ENCODE results near the gene KIAA0232.
A peak's percentile ranks its signal among the peaks of the same experiment; 100 is the strongest.

KIAA0232 gene

DNA sequence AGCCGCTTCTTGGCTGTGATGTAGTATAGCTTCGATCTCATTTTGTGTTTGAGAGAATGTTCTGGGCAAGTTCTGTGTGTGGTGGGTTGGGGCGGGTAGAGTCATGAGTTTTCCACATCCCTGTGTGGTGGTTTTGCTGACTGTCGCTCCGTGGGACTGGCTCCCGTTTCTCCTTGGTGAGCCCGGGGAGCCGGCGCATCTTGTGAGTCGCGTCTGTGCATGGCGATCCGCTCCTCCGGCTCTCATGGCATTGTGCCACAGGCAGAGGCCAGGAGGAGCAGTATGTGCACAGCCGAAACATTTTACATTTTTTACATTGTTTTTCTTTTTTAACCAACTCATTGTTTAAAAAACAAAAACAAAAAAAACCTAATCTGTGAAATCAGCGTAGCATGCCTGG is 99.4 kb downstream of the KIAA0232 start:
- no peak for TF ChIP-seq EZH2phosphoT487 (conservative IDR thresholded peaks at IDR 0.05; ENCODE audit: low read length)
- TF ChIP-seq, protein P1, sequence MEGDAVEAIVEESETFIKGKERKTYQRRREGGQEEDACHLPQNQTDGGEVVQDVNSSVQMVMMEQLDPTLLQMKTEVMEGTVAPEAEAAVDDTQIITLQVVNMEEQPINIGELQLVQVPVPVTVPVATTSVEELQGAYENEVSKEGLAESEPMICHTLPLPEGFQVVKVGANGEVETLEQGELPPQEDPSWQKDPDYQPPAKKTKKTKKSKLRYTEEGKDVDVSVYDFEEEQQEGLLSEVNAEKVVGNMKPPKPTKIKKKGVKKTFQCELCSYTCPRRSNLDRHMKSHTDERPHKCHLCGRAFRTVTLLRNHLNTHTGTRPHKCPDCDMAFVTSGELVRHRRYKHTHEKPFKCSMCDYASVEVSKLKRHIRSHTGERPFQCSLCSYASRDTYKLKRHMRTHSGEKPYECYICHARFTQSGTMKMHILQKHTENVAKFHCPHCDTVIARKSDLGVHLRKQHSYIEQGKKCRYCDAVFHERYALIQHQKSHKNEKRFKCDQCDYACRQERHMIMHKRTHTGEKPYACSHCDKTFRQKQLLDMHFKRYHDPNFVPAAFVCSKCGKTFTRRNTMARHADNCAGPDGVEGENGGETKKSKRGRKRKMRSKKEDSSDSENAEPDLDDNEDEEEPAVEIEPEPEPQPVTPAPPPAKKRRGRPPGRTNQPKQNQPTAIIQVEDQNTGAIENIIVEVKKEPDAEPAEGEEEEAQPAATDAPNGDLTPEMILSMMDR (IDR thresholded peaks at IDR 0.05; ENCODE audit: insufficient read depth, low read length, poor library complexity, severe bottlenecking), result no peak
- Histone ChIP-seq H2AFZ (ENCODE audit: low read depth, low read length, severe bottlenecking) (no peak overlapping the region), H3K9ac (ENCODE audit: low read length) (no peak overlapping the region), H3K4me2 (ENCODE audit: low read depth, low read length, poor library complexity, severe bottlenecking) (no peak overlapping the region), H3K36me3 (ENCODE audit: low read length) (no peaks in the 10 kb centered on the region), H3K9me2 (replicated peaks; ENCODE audit: insufficient read depth, low read length) (no peaks in the 10 kb centered on the region), H3K4me3 (ENCODE audit: insufficient read depth, low read length, poor library complexity, severe bottlenecking) (no peak overlapping the region), H3K79me2 (ENCODE audit: insufficient read depth, low read length) (no peaks in the 10 kb centered on the region), H3K27me3 (ENCODE audit: low read length) (no peaks in the 10 kb centered on the region), H4K20me1 (ENCODE audit: low read depth, low read length) (no peaks in the 10 kb centered on the region), H3K9me3 (ENCODE audit: insufficient read depth, low read length) (no peaks in the 10 kb centered on the region), H3K27ac (ENCODE audit: low read depth, low read length) (no peak overlapping the region), H3F3A (ENCODE audit: insufficient read depth) (no peaks in the 10 kb centered on the region)

DNA sequence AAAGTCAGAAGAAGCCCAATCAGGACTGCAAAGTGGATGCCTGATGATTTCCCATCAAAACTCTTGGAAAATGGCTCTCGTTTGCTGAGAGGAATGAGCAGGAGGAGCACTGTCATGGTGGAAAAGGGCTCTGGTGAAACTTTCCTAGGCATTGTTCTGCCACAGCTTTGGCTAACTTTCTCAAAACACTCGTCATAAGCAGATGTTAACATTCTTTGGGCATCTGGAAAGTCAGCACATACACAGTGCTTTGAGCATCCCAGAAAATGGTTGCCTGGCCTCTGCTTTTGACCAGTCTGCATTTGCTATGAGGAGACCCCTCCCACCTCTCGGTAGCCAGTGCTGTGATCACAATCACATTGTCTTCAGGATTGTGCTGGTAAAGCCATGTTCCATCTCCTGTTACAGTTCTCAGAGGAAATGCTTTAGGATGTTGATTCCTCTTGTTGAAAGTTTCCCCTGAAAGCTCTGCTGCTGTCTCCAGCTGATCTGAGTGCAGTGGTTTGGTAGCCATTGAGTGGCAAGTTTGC is 101.9 kb downstream of the KIAA0232 start:
- H3K9ac ChIP-seq (ENCODE audit: low read length), result no peak overlapping the region
- no peak overlapping the region for H3K4me2 ChIP-seq (ENCODE audit: low read depth, low read length, poor library complexity, severe bottlenecking)
- H3K9me2 ChIP-seq (replicated peaks; ENCODE audit: insufficient read depth, low read length), result no peaks in the 10 kb centered on the region
- TF ChIP-seq, protein P1 (IDR thresholded peaks at IDR 0.05; ENCODE audit: insufficient read depth, low read length, poor library complexity, severe bottlenecking), result no peak
- TF ChIP-seq EZH2phosphoT487 (conservative IDR thresholded peaks at IDR 0.05; ENCODE audit: low read length), result no peak
- H3K27ac ChIP-seq (ENCODE audit: low read depth, low read length), result no peak overlapping the region
- no peak overlapping the region for H2AFZ ChIP-seq (ENCODE audit: low read depth, low read length, severe bottlenecking)
- H3K36me3 ChIP-seq (ENCODE audit: low read length), result no peaks in the 10 kb centered on the region
- H3F3A ChIP-seq (ENCODE audit: insufficient read depth), result no peaks in the 10 kb centered on the region
- H4K20me1 ChIP-seq (ENCODE audit: low read depth, low read length), result no peaks in the 10 kb centered on the region
- no peaks in the 10 kb centered on the region for H3K9me3 ChIP-seq (ENCODE audit: insufficient read depth, low read length)
- no peak overlapping the region for H3K4me3 ChIP-seq (ENCODE audit: insufficient read depth, low read length, poor library complexity, severe bottlenecking)
- H3K79me2 ChIP-seq (ENCODE audit: insufficient read depth, low read length), result no peaks in the 10 kb centered on the region
- no peaks in the 10 kb centered on the region for H3K27me3 ChIP-seq (ENCODE audit: low read length)

DNA sequence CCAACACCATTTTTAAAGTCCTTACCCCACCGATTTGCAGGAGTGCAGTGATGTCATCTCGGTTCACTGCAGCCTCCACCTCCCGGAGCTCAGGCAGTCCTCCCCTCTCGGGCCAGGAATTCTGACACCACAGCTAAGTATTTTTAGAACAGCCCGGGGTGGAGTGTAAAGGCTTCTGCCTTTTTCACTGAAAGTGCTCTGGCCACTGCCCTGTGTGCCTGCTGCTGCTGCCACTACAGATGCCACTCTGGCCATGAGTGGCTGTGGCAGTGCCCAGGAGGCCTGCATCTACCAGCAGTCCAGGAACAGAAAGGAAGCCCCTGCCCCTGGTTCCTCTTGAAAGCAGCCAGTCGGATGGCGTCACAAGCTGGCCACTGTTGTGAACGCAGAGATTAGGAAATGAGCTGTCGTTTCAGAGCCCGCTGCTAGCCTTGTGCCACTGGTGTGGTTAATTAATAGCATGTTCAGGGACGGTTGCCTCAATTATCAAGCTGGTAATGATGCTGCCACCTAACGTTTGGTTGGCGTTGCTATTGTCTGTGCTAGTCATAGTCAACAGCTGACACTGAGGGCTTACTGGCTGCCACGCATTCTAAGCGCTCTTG is 103.5 kb downstream of the KIAA0232 start:
- no peaks in the 10 kb centered on the region for H3F3A ChIP-seq (ENCODE audit: insufficient read depth)
- no peak for TF ChIP-seq EZH2phosphoT487 (conservative IDR thresholded peaks at IDR 0.05; ENCODE audit: low read length)
- TF ChIP-seq, protein P1 (IDR thresholded peaks at IDR 0.05; ENCODE audit: insufficient read depth, low read length, poor library complexity, severe bottlenecking), result peak; percentile 32
- H3K4me3 ChIP-seq (ENCODE audit: insufficient read depth, low read length, poor library complexity, severe bottlenecking), result no peak overlapping the region
- no peaks in the 10 kb centered on the region for H3K79me2 ChIP-seq (ENCODE audit: insufficient read depth, low read length)
- H3K9ac ChIP-seq (ENCODE audit: low read length), result no peak overlapping the region
- no peaks in the 10 kb centered on the region for H3K9me2 ChIP-seq (replicated peaks; ENCODE audit: insufficient read depth, low read length)
- no peaks in the 10 kb centered on the region for H3K27me3 ChIP-seq (ENCODE audit: low read length)
- H3K9me3 ChIP-seq (ENCODE audit: insufficient read depth, low read length), result no peaks in the 10 kb centered on the region
- H2AFZ ChIP-seq (ENCODE audit: low read depth, low read length, severe bottlenecking), result no peak overlapping the region
- no peak overlapping the region for H3K27ac ChIP-seq (ENCODE audit: low read depth, low read length)
- H3K4me2 ChIP-seq (ENCODE audit: low read depth, low read length, poor library complexity, severe bottlenecking), result no peak overlapping the region
- H3K36me3 ChIP-seq (ENCODE audit: low read length), result no peaks in the 10 kb centered on the region
- no peaks in the 10 kb centered on the region for H4K20me1 ChIP-seq (ENCODE audit: low read depth, low read length)

Measured in SU-DHL-6 (cell line).